ENCODE results near the gene ASCC3.

GRCh38 chr6:100775667-100776066, 105.5 kb downstream of the ASCC3 start:
- TF ChIP-seq CTCF (IDR thresholded peaks at IDR 0.05) (peak in 1 of 3 experiments; percentile 18), POLR2A (IDR thresholded peaks at IDR 0.05) (no peak)

Data from testis (tissue), 2 donors.